ENCODE measurements around the gene KSR1.

Gene KSR1

GRCh38 chr17:27558341-27558740 lies 102.1 kb downstream of the KSR1 start:
- no peak for DNase-seq

GRCh38 chr17:27558842-27559505 lies 102.7 kb downstream of the KSR1 start:
- DNase-seq: no peak

DNA sequence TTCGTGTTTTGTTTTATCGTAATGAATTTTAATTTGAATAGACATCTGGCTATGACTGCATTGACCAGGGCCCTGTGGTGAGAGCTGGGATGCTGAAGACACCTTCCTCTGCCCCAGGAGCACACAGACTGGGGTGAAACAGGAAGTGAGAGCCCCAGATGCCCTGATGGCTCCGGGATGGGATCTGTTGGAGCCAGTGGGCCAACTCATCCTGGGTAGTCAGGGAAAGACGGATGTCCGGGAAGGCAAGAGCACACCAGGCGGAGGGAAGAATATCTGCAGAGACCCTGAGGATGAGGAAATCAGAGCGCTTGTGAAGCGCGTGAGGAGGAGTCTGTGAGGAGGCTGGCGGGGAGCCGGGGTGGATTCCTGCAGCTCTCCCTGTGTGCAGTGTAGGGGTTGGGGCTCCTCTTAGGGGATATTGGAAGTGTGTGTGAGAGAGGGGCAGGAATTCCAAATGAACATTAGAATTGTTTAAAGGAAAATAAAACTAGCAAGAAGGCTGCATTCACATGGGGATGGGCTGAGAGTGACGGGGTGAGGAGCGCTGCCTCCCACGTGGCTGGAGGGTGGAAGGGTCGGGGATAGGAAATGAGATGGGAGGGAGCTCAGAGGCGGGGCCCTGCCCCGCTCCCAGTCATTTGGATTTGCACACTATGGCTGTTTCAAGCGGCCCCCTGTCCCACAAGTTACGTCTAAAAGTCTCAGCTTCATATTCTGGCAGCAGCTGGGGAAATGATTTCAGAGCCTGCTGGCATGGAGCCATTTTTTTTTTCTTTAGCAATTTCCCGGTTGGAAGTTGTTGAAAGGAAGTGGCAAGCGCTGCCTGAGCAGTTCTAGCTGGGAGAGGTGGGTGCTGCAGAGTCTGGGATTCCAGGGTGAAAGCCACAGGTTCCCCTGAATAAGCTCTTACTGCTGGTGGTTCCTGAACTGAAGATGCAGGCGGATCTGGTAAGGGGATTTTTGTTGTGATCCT lies 103.5 kb downstream of the KSR1 start:
- DNase-seq: no peak

- no peak for DNase-seq
These were observed 104.4 kb downstream of the KSR1 start for GRCh38 chr17:27560668-27561067.

GRCh38 chr17:27562777-27563455 lies 106.7 kb downstream of the KSR1 start:
- DNase-seq: no peak

GRCh38 chr17:27563532-27563931 lies 107.3 kb downstream of the KSR1 start:
- no peak for DNase-seq

DNA sequence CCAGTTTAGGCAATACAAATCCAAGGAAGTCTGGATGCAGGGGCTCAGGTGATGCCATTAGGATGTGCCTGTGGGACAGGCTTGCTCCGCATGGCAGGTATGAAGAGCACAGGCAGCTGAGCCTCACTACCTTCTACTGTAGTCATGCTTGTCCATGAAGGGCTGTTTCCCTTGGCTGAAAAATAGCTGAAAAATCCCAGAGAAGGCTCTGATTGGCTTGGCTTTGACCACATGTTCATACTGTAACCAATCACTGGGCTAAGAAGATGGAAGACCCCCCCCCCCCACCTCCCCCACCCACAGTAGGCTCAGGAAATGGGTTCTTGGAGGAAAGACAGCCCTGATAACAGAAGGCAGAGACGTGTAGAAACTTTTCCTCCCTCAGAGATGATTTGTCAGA lies 108.2 kb downstream of the KSR1 start:
- peak; percentile 60 for DNase-seq

- no peak for DNase-seq
These were observed 109.8 kb downstream of the KSR1 start for GRCh38 chr17:27565874-27566670.

DNA sequence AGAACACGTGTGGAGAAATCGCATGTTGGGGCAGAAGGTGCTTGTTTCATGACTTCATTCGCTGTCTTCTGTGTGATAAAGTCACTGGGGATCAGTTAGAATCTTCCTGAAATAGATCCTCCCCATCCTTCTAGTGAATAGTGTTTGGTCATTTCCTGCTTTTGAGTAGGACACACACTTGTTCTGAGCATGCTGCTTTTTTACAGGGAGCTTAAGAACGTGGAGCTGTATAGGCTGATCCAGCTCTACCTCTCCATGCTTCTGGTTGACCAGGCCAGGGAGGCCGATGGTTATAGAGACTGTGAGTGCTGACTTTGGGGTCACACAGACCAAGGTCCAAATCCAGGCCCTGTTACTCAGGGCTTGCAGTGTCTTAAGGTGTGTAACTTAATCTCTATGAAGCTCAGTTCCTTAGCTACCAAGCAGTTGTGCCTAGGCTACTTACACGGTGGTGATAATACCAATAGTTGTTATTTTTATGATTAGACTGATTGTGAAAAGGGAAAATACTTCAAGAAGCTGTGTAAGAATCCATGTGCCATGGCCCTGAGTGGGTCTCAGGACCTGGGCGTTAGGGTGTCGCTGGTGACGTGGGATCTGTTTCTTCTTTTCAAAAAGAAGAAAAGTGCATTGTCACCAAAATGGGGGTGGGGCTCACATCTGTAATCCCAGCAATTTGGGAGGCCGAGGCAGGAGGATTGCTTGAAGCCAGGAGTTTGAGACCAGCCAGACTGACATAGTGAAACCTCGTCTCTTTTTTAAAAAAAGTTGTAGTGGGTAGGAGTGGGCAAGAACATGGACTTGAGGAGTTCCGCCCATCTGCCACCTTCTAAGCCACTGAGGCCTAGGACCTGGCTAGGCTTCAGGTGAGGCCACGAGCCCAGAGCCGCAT lies 110.7 kb downstream of the KSR1 start:
- peak; percentile 43 for DNase-seq

- DNase-seq: no peak
These were observed 111.3 kb downstream of the KSR1 start for GRCh38 chr17:27567563-27567859.

DNA sequence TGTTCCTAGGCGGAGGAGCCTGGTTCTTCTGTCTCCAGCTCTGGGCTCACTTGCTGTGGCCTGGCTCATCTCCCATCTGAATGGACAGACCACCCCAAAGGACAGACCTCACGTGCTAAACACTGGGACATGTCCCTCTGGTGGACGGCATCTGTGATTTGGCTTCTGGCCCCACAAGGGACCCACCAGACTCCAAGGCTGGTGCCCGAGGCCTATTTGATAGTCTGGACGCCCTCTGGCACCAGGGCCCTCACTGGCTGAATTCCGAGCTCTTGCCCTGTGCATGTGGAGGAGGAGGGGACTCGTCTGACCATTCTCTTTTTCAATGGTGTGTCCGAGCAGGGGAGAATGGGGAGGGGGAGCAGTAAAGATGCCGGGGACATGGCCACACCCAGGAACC lies 112.0 kb downstream of the KSR1 start:
- no peak for DNase-seq

- no peak for DNase-seq
These were observed 112.6 kb downstream of the KSR1 start for GRCh38 chr17:27568811-27569210.

DNA sequence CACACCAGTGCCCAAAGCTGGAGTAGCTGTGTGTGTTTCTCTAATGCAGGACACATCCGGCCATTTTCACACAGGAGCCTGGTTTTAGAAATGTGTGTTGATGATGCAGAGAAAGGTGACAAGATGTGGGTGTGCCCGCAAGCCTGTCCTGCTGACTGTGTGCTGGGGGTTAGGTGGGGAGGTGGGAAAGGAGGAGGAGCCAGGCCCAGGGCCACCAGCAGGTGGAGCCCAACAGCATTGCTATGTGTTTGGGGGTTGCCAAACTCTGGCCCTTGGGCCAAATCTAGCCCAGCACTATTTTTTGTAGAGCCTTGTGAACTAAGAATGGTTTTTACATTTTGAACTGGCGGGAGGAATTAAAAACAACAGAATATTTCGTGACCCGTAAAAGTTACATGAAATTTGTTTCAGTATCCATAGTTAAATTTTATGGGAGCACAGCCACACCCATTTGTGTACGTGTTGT lies 113.0 kb downstream of the KSR1 start:
- DNase-seq: peak; percentile 89

DNA sequence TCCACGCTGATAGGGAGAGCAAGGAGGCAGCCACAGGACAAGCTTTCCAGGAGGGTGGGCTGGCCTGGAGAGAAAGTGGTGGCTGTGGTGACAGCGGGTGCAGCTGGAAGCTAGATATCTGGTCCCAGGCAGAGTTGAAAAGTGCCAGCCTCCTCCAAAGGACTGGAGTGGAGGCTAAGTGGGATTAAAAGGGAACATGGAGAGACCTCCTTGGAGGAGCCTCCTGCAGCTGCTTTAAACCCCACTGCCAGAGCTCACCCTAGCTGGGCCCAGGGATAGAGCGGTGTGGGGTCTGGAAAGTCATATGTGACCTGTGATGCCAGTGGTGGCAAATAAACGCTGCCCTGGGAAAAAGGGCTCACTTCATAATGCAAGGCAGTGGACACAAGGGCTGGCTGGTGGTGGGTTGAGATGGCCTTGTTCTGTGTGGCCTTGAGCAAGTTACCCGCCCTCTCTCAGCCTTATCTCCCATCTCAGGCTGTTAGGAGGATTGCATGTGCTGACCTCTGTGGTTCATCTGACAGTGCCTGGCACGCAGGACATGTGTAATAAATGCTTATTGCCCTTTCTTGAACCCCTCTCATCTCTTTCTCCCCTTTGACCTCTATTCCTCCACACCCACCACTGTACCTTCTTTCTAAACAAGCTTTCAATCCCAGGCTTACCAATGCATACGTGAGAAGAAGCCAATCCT lies 113.8 kb downstream of the KSR1 start:
- DNase-seq: peak; percentile 95

DNA sequence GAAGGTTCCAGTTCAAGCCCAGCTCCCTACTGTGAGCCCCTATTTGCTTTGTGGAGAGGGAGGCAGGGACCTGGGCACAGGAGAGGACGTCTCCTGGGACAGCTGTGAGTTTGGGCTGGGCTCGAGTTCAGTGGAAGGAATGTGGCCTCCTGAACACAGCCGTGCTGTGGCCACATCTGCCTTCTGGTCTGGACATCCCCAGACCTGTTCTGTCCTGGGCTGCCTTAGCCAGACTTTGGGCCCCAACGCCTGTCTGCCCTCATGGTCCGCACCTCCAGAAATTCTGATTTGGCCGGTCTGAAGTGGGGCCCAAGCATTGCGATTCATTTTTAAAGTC lies 114.3 kb downstream of the KSR1 start:
- DNase-seq: no peak

DNA sequence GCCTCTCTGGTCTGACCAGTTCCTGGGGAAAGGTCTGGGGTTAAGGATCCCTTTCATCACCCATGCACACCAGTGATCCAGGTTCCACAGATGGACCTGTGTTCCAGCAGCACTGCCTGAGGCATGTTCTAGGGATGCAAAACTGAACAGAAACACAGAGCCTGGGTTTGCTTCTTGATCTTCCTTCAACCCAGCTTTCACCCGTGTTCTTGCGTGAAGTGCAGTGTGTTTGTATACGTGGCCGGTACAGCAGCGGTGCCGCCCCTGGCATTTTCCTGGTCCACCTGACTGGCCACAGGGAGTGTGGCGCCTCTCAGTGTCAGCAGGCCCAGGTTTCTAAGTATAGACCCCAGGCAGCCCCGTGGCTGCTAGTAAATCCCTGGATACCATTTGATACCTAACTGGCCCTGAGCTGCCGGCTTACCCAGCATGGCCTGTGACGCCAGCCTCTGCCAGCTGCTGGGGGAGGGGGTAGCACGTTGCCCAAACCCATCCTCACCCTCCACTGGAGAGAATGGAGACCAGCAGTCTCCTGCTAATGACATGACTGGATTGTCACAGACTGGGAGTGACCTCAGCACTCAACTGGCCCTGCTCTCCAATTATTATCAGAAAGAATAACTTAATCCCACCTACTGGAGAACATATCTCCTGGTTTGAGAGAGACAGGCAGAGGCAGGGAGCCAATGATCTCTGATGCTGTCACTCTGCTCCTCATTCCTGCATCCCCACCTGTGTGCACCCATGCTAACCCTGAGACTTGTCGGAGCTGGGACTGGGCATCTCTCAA lies 115.5 kb downstream of the KSR1 start:
- DNase-seq: peak; percentile 57

- peak; percentile 79 for DNase-seq
These were observed 116.4 kb downstream of the KSR1 start for GRCh38 chr17:27572665-27573064.

- DNase-seq: no peak
These were observed 117.3 kb downstream of the KSR1 start for GRCh38 chr17:27573548-27573947.

GRCh38 chr17:27573971-27574525 lies 117.8 kb downstream of the KSR1 start:
- DNase-seq: peak; percentile 99

All from hematopoietic multipotent progenitor cell treated with erythropoietin and hydrocortisone succinate and interleukin-3 and kit ligand, for 8 days (in vitro differentiated cells).